Activated naive CD4-positive, alpha-beta T cell treated with anti-CD3 and anti-CD28 coated beads, Interleukin-2, amount 50 U/mL, for 24 hours (primary cell): ENCODE data around the gene SHANK1.
"Not testable (repeated sequence)": the region's sequence is repeated elsewhere in the genome, so short reads cannot be mapped to it uniquely, and the experiment has no call there.

ENCODE experiments used
- H3K27ac Mint-ChIP-seq: one replicate; pipeline ENCODE4 v1.8.0; 2021; ENCODE audit warnings: mild to moderate bottlenecking, mixed read lengths
- H3K27me3 Mint-ChIP-seq: one replicate; pipeline ENCODE4 v1.8.0; 2021; ENCODE audit warnings: mixed read lengths
- H3K36me3 Mint-ChIP-seq: one replicate; pipeline ENCODE4 v1.8.0; 2021; ENCODE audit warnings: mixed read lengths
- H3K4me1 Mint-ChIP-seq: one replicate; pipeline ENCODE4 v1.8.0; 2021; ENCODE audit warnings: mixed read lengths
- H3K4me3 Mint-ChIP-seq: one replicate; pipeline ENCODE4 v1.8.0; 2021; ENCODE audit warnings: mild to moderate bottlenecking, mixed read lengths
- H3K9me3 Mint-ChIP-seq: one replicate; pipeline ENCODE4 v1.8.0; 2021; ENCODE audit warnings: mixed read lengths

The SHANK1 gene

GRCh38 chr19:50719566-50719965 lies at the start of gene SHANK1:
Gene SHANK1, minus strand, starts transcription at chr19:50719802. Its CDS starts 2,883 bp downstream, at chr19:50716919.
- Mint-ChIP-seq H3K27ac (no peak within 1 kb of the TSS), H3K4me3 (peak within 1 kb of the TSS; percentile 31), H3K27me3 (peaks cover 39% of the 10 kb centered on the region), H3K9me3 (no peaks in the 10 kb centered on the region), H3K36me3 (no peaks in the 10 kb centered on the region), H3K4me1 (no peaks in the 10 kb centered on the region)

- Mint-ChIP-seq H3K27me3 (peaks cover 10% of the 10 kb centered on the region), H3K27ac (no peak overlapping the region), H3K36me3 (no peaks in the 10 kb centered on the region), H3K4me1 (no peaks in the 10 kb centered on the region), H3K4me3 (no peak overlapping the region), H3K9me3 (no peaks in the 10 kb centered on the region)
Measured at GRCh38 chr19:50768277-50768676, 48.7 kb upstream of the SHANK1 start.

GRCh38 chr19:50767263-50767662 lies 47.7 kb upstream of the SHANK1 start:
- not testable (repeated sequence) for H3K4me1 Mint-ChIP-seq, H3K27me3 Mint-ChIP-seq, H3K36me3 Mint-ChIP-seq, H3K4me3 Mint-ChIP-seq, H3K27ac Mint-ChIP-seq, H3K9me3 Mint-ChIP-seq

DNA sequence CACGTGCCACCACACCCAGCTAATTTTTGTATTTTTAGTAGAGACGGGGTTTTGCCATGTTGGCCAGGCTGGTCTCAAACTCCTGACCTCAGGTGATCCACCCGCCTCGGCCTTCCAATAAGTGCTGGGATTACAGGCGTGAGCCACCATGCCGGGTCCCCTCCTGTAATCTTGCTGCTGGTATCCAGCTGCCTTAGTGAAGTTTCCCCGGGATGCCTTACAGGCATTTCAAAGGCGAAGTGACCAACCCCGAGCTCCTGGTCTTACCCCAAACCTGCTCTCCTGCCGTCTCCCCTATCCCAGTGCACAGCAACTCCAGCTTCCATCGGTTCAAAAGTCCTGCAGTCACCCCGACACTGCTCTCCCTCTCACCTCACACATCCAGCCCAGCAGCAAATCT lies 47.1 kb upstream of the SHANK1 start:
- H3K36me3 Mint-ChIP-seq, H3K4me3 Mint-ChIP-seq, H3K4me1 Mint-ChIP-seq, H3K27ac Mint-ChIP-seq, H3K27me3 Mint-ChIP-seq, H3K9me3 Mint-ChIP-seq: not testable (repeated sequence)

- no peaks in the 10 kb centered on the region for H3K4me1 Mint-ChIP-seq
- H3K36me3 Mint-ChIP-seq = no peaks in the 10 kb centered on the region
- no peak overlapping the region for H3K27ac Mint-ChIP-seq
Measured at GRCh38 chr19:50764409-50764808, 44.8 kb upstream of the SHANK1 start.

GRCh38 chr19:50763521-50763920 lies 43.9 kb upstream of the SHANK1 start:
- not testable (repeated sequence) for H3K4me3 Mint-ChIP-seq, H3K4me1 Mint-ChIP-seq, H3K27me3 Mint-ChIP-seq, H3K27ac Mint-ChIP-seq, H3K9me3 Mint-ChIP-seq, H3K36me3 Mint-ChIP-seq

More at GRCh38 chr19:50764409-50764808, 44.8 kb upstream of the SHANK1 start:
- peaks cover 7% of the 10 kb centered on the region for H3K27me3 Mint-ChIP-seq
- no peaks in the 10 kb centered on the region for H3K9me3 Mint-ChIP-seq
- H3K4me3 Mint-ChIP-seq = no peak overlapping the region

GRCh38 chr19:50761501-50761900 lies 41.9 kb upstream of the SHANK1 start:
- H3K27ac Mint-ChIP-seq, H3K4me1 Mint-ChIP-seq, H3K9me3 Mint-ChIP-seq, H3K36me3 Mint-ChIP-seq, H3K4me3 Mint-ChIP-seq: not testable (repeated sequence)
- H3K27me3 Mint-ChIP-seq = peaks cover 11% of the 10 kb centered on the region

GRCh38 chr19:50759886-50760285 lies 40.3 kb upstream of the SHANK1 start:
- H3K27ac Mint-ChIP-seq = no peak overlapping the region
- no peaks in the 10 kb centered on the region for H3K9me3 Mint-ChIP-seq
- peaks cover 16% of the 10 kb centered on the region for H3K27me3 Mint-ChIP-seq
- no peaks in the 10 kb centered on the region for H3K36me3 Mint-ChIP-seq
- H3K4me1 Mint-ChIP-seq = no peaks in the 10 kb centered on the region
- no peak overlapping the region for H3K4me3 Mint-ChIP-seq

GRCh38 chr19:50759076-50759475 lies 39.5 kb upstream of the SHANK1 start:
- not testable (repeated sequence) for H3K4me1 Mint-ChIP-seq, H3K27ac Mint-ChIP-seq, H3K36me3 Mint-ChIP-seq, H3K4me3 Mint-ChIP-seq, H3K9me3 Mint-ChIP-seq
- peaks cover 13% of the 10 kb centered on the region for H3K27me3 Mint-ChIP-seq

DNA sequence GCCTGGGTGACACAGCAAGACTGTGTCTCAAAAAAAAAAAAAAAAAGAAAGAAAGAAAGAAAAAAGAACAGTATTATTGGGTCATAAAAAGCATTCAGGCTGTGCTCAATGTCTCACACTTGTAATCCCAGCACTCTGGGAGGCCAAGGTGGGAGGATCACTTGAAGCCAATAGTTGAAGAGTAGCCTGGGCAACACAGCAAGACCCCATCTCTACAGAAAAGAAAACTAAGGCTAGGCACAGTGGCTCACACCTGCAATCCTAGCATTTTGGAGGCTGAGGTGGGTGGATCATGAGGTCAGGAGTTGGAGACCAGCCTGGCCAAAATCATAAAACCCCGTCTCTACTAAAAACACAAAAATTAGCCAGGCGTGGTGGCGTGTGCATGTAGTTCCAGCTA lies 38.0 kb upstream of the SHANK1 start:
- H3K4me3 Mint-ChIP-seq, H3K36me3 Mint-ChIP-seq, H3K27ac Mint-ChIP-seq, H3K4me1 Mint-ChIP-seq, H3K9me3 Mint-ChIP-seq: not testable (repeated sequence)
- H3K27me3 Mint-ChIP-seq = peaks cover 13% of the 10 kb centered on the region

- not testable (repeated sequence) for H3K9me3 Mint-ChIP-seq, H3K4me3 Mint-ChIP-seq, H3K36me3 Mint-ChIP-seq, H3K27ac Mint-ChIP-seq, H3K4me1 Mint-ChIP-seq
- H3K27me3 Mint-ChIP-seq = peaks cover 15% of the 10 kb centered on the region
Measured at GRCh38 chr19:50756244-50756643, 36.6 kb upstream of the SHANK1 start.

GRCh38 chr19:50753879-50754278 lies 34.3 kb upstream of the SHANK1 start:
- Mint-ChIP-seq H3K4me3 (no peak overlapping the region), H3K4me1 (no peaks in the 10 kb centered on the region), H3K27me3 (peaks cover 15% of the 10 kb centered on the region), H3K27ac (no peak overlapping the region), H3K9me3 (no peaks in the 10 kb centered on the region), H3K36me3 (no peaks in the 10 kb centered on the region)

- Mint-ChIP-seq H3K27me3 (peaks cover 5% of the 10 kb centered on the region), H3K4me1 (no peaks in the 10 kb centered on the region), H3K36me3 (no peaks in the 10 kb centered on the region), H3K27ac (no peak overlapping the region), H3K9me3 (no peaks in the 10 kb centered on the region), H3K4me3 (no peak overlapping the region)
Measured at GRCh38 chr19:50750010-50750409, 30.4 kb upstream of the SHANK1 start.

GRCh38 chr19:50749490-50749889 lies 29.9 kb upstream of the SHANK1 start:
- Mint-ChIP-seq H3K36me3 (no peaks in the 10 kb centered on the region), H3K9me3 (no peaks in the 10 kb centered on the region), H3K27me3 (peaks cover 5% of the 10 kb centered on the region)

GRCh38 chr19:50747141-50747540 lies 27.5 kb upstream of the SHANK1 start:
- not testable (repeated sequence) for H3K36me3 Mint-ChIP-seq, H3K27me3 Mint-ChIP-seq, H3K4me1 Mint-ChIP-seq, H3K4me3 Mint-ChIP-seq, H3K9me3 Mint-ChIP-seq, H3K27ac Mint-ChIP-seq

More at GRCh38 chr19:50749490-50749889, 29.9 kb upstream of the SHANK1 start:
- no peak overlapping the region for H3K27ac Mint-ChIP-seq
- no peak overlapping the region for H3K4me3 Mint-ChIP-seq
- no peaks in the 10 kb centered on the region for H3K4me1 Mint-ChIP-seq

DNA sequence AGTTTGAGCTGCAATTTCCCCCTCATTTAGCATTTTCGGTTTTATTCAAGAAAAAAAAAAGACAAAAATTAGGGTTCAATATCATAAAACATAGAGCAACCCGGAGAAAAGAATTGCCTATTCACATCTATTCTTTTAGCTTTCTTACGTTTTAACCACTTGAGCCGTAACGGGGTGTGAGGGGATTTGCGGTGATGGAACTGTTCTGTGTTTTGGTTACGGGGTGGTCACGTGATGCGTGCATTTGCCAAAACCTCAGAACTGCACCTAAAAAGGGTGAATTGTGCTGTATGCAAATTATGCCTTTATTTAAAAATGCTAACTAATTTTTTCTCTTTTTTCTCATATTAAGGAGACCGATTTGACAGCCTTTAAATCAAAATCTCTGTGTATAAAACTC lies 25.6 kb upstream of the SHANK1 start:
- Mint-ChIP-seq H3K36me3 (no peaks in the 10 kb centered on the region), H3K27ac (no peak overlapping the region), H3K9me3 (no peaks in the 10 kb centered on the region), H3K4me1 (no peaks in the 10 kb centered on the region), H3K27me3 (peaks cover 17% of the 10 kb centered on the region), H3K4me3 (no peak overlapping the region)

GRCh38 chr19:50743537-50743936 lies 23.9 kb upstream of the SHANK1 start:
- no peak overlapping the region for H3K27ac Mint-ChIP-seq
- no peaks in the 10 kb centered on the region for H3K36me3 Mint-ChIP-seq
- no peak overlapping the region for H3K4me3 Mint-ChIP-seq
- no peaks in the 10 kb centered on the region for H3K9me3 Mint-ChIP-seq
- peaks cover 27% of the 10 kb centered on the region for H3K27me3 Mint-ChIP-seq
- H3K4me1 Mint-ChIP-seq = no peaks in the 10 kb centered on the region
